Measurements from ENCODE around the gene BCL2L2. TPM values are rescaled to one million over a fixed set of nuclear protein-coding genes. Genes with fewer than 3 reads are reported as not detected.

BCL2L2 gene
- total RNA-seq, 5 donors from 2014 or later (not counting 1 experiment from before 2014, with no cell fraction given) = 1.9 to 4.6 (median 2.2) TPM

DNA sequence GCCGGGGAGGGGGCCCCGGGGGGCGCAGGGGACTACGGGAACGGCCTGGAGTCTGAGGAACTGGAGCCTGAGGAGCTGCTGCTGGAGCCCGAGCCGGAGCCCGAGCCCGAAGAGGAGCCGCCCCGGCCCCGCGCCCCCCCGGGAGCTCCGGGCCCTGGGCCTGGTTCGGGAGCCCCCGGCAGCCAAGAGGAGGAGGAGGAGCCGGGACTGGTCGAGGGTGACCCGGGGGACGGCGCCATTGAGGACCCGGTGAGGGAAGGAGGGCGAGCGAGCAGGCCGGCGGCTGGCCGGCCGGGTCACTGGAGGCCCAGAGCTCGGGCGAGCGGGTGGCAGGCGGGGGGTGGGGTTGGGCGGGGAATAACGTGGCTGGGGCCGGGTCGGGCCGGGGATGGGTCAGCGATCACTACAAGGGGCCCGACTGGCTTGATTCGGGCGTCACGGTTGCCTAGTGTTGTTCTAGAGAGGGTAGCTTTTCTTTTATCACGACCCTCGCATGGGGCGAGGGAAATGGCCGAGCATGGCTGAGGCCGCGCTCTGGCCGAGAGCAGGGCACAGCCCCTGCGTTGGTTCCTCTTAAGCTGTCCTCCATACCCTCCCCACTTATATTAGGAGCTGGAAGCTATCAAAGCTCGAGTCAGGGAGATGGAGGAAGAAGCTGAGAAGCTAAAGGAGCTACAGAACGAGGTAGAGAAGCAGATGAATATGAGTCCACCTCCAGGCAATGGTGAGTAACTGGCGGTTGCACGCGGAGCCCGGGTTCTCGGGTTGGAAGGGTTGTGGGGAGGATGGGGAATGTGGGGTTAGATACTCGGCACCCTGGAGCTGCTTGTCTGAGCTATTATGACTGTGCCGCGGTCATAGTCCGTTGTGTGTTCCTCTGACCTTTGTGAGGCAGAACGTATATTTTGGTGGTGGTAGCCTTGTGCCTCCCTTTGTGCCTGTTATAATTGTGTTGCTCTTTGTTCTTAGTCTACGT lies 15.2 kb downstream of the BCL2L2 start:
- peak overlapping the region; percentile 88 to 93 (median 90) for H3K4me3 Mint-ChIP-seq
- H3K36me3 Mint-ChIP-seq = peaks cover 23% of the 10 kb centered on the region
- ChIA-PET CTCF (interaction anchor here (0.5 to 6.6 kb wide), 33 partner anchors 9 to 1885 kb away, joined by 3 to 93 read pairs (median 4); partner anchors contain the start of genes ACIN1 (in 1 of the 2), BCL2L2 (in 1 of the 2), C14orf119 (in 1 of the 2) and HOMEZ (in 1 of the 2)), POLR2A (interaction anchor here (0.5 to 3.0 kb wide), 15 partner anchors 11 to 819 kb away, joined by 3 to 30 read pairs (median 5); partner anchors contain the start of genes C14orf119 (in 2 of the 2), ACIN1 (in 1 of the 2), DAD1 (in 1 of the 2) and HOMEZ (in 1 of the 2))
- 1% methylated on average over 24 of the region's 64 CpGs for WGBS (ENCODE audit: insufficient coverage)
- Histone ChIP-seq H3K36me3 (ENCODE audit: control insufficient read depth in 2 of 2, extremely low read depth in 1 of 2, insufficient read depth in 1 of 2, low read length in 1 of 2) (peaks cover 6 to 32% of the 10 kb centered on the region in 2 donors), H3K9me3 (no peaks in the 10 kb centered on the region), H3K27ac (ENCODE audit: low read length) (peak overlapping the region; percentile 78), H3K4me3 (ENCODE audit: control insufficient read depth in 1 of 2, extremely low read depth in 1 of 2, low read length in 1 of 2) (peak overlapping the region; percentile 80 to 92), H3K4me1 (ENCODE audit: control insufficient read depth in 1 of 2, extremely low read depth in 1 of 2, insufficient read depth in 2 of 2, low read length in 2 of 2) (peaks cover 10 to 26% of the 10 kb centered on the region in 2 experiments), H3K27me3 (replicated peaks in 1 of 2; ENCODE audit: control insufficient read depth in 2 of 2, extremely low read depth in 1 of 2, insufficient read depth in 2 of 2, low read length in 1 of 2) (peaks cover 0 to 6% of the 10 kb centered on the region in 2 experiments)
- H3K9me3 Mint-ChIP-seq = no peaks in the 10 kb centered on the region
- DNase-seq = peak in 26 of 35 experiments; percentile 11 to 55 (median 28)
- peaks cover 30 to 32% (median 30%) of the 10 kb centered on the region in 3 donors for H3K4me1 Mint-ChIP-seq
- H3K27ac Mint-ChIP-seq = peak overlapping the region; percentile 84 to 85
- peak in 3 of 4 experiments; percentile 1 to 3 (median 2) for ATAC-seq (replicated peaks in 1 of 4)
- H3K27me3 Mint-ChIP-seq = no peaks in the 10 kb centered on the region

DNA sequence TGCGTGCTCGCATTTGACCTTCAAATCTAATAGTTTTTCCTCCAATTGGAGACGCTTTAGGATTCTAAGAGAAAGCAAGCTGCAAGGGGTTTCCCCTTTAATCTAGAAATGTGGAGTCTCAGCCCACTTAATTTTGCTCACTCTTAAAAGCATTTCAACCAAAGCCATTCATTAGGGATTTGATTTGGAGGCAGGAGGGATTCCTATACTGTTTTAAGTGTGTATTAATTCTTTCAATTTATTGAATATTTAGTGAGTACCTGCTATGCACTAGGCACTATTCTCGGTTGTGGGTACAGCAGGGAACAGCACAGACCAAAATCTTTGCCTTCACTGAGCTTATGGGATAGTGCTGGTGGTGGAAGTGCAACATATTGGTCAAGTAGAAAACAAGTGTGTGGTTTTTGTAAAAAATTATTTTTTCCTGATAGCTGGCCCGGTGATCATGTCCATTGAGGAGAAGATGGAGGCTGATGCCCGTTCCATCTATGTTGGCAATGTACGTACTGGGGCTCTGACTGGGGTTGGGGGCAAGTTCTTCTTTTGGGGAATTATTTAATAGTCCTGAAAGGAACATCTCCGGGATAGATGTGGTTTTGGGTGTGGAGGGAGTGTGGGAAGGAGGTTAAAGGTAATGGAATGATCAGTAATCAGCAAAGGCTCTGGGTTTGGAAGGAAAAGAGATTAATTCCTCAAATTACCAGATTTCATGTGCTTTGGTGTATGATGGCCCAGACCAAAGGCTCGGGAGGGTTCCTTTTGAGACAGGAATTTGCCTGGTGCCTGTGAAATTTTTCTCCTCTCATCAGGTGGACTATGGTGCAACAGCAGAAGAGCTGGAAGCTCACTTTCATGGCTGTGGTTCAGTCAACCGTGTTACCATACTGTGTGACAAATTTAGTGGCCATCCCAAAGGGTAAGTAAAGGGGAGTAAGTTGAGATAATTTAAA lies 16.2 kb downstream of the BCL2L2 start:
- ChIA-PET POLR2A (interaction anchor here (0.5 to 3.0 kb wide), 7 partner anchors 12 to 228 kb away, joined by 3 to 30 read pairs (median 5); partner anchors contain the start of genes ACIN1 (in 1 of the 2), C14orf119 (in 1 of the 2), NGDN (in 1 of the 2) and PPP1R3E (in 1 of the 2)), CTCF (interaction anchor here (0.5 to 6.6 kb wide), 17 partner anchors 12 to 866 kb away, joined by 3 to 93 read pairs (median 4); partner anchors contain the start of genes HOMEZ (in 1 of the 2), NGDN (in 1 of the 2) and PPP1R3E (in 1 of the 2))
- H3K27me3 Mint-ChIP-seq = no peaks in the 10 kb centered on the region
- WGBS (ENCODE audit: insufficient coverage) = 85% methylated on average over 5 of the region's 10 CpGs
- Histone ChIP-seq H3K27ac (ENCODE audit: low read length) (peak overlapping the region; percentile 78), H3K4me3 (ENCODE audit: control insufficient read depth in 1 of 2, extremely low read depth in 1 of 2, low read length in 1 of 2) (peak overlapping the region; percentile 80 to 92), H3K36me3 (ENCODE audit: control insufficient read depth in 2 of 2, extremely low read depth in 1 of 2, insufficient read depth in 1 of 2, low read length in 1 of 2) (peaks cover 6 to 32% of the 10 kb centered on the region in 2 donors), H3K9me3 (no peaks in the 10 kb centered on the region), H3K4me1 (ENCODE audit: control insufficient read depth in 1 of 2, extremely low read depth in 1 of 2, insufficient read depth in 2 of 2, low read length in 2 of 2) (peaks cover 10 to 26% of the 10 kb centered on the region in 2 experiments), H3K27me3 (replicated peaks in 1 of 2; ENCODE audit: control insufficient read depth in 2 of 2, extremely low read depth in 1 of 2, insufficient read depth in 2 of 2, low read length in 1 of 2) (peaks cover 0 to 3% of the 10 kb centered on the region in 2 experiments)
- H3K4me1 Mint-ChIP-seq = peaks cover 30 to 33% (median 30%) of the 10 kb centered on the region in 3 donors
- peaks cover 23% of the 10 kb centered on the region for H3K36me3 Mint-ChIP-seq
- H3K27ac Mint-ChIP-seq = peak overlapping the region; percentile 84 to 85
- no peak for ATAC-seq (replicated peaks in 1 of 4)
- H3K9me3 Mint-ChIP-seq = no peaks in the 10 kb centered on the region
- DNase-seq = no peak
- H3K4me3 Mint-ChIP-seq = peak overlapping the region; percentile 88 to 93 (median 90)

DNA sequence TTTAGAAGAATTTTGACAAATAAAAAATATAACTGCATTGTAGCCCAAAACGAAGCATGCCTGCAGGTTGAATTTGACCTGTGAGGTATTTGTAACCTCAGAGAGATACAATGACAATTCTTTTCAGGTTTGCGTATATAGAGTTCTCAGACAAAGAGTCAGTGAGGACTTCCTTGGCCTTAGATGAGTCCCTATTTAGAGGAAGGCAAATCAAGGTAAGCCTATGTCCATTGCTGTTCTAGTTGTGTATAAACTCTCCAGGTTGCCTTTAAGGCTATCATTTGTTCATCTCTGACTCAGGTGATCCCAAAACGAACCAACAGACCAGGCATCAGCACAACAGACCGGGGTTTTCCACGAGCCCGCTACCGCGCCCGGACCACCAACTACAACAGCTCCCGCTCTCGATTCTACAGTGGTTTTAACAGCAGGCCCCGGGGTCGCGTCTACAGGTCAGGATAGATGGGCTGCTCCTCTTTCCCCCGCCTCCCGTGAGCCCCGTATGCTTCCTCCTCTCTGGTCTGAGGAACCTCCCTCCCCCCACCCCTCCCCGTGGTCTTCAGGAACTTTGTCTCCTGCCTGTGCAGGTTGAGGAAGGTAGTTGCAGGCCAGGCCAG lies 17.3 kb downstream of the BCL2L2 start:
- ATAC-seq (replicated peaks in 1 of 4) (no peak), DNase-seq (no peak)
- Histone ChIP-seq H3K27me3 (replicated peaks in 1 of 2; ENCODE audit: control insufficient read depth in 2 of 2, extremely low read depth in 1 of 2, insufficient read depth in 2 of 2, low read length in 1 of 2) (no peaks in the 10 kb centered on the region), H3K4me3 (ENCODE audit: control insufficient read depth in 1 of 2, extremely low read depth in 1 of 2, low read length in 1 of 2) (no peak overlapping the region), H3K36me3 (ENCODE audit: control insufficient read depth in 2 of 2, extremely low read depth in 1 of 2, insufficient read depth in 1 of 2, low read length in 1 of 2) (peaks cover 6 to 32% of the 10 kb centered on the region in 2 donors), H3K27ac (ENCODE audit: low read length) (no peak overlapping the region), H3K4me1 (ENCODE audit: control insufficient read depth in 1 of 2, extremely low read depth in 1 of 2, insufficient read depth in 2 of 2, low read length in 2 of 2) (peaks cover 10 to 26% of the 10 kb centered on the region in 2 experiments), H3K9me3 (no peaks in the 10 kb centered on the region)
- H3K27ac Mint-ChIP-seq = no peak overlapping the region
- peaks cover 30 to 34% (median 30%) of the 10 kb centered on the region in 3 donors for H3K4me1 Mint-ChIP-seq
- no peaks in the 10 kb centered on the region for H3K9me3 Mint-ChIP-seq
- 93% methylated on average over 11 of the region's 18 CpGs for WGBS (ENCODE audit: insufficient coverage)
- H3K4me3 Mint-ChIP-seq = no peak overlapping the region
- H3K27me3 Mint-ChIP-seq = no peaks in the 10 kb centered on the region
- ChIA-PET POLR2A (no interaction called here), CTCF (interaction anchor here in 1 of 2 donors (0.7 to 6.6 kb wide), 2 partner anchors 22 to 156 kb away, joined by 3 to 93 read pairs; partner anchors contain the start of gene PPP1R3E)
- H3K36me3 Mint-ChIP-seq = peaks cover 23% of the 10 kb centered on the region

DNA sequence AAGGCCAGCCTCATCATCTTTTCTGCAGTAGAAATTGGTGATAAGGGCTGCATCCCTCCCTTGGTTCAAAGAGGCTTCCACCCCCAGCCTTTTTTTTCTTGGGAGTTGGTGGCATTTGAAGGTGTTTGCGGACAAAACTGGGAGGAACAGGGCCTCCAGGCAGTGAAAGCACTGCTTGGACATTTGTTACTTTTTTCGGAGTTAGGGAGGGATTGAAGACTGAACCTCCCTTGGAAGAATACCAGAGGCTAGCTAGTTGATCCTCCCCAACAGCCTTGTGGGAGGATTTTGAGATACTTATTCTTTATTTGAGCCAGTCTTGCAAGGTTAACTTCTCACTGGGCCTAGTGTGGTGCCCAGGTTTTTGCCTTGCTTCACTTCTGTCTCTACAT lies 17.8 kb downstream of the BCL2L2 start:
- Mint-ChIP-seq H3K9me3 (no peaks in the 10 kb centered on the region), H3K27ac (no peak overlapping the region), H3K36me3 (peaks cover 23% of the 10 kb centered on the region), H3K4me1 (peaks cover 29 to 34% (median 30%) of the 10 kb centered on the region in 3 donors), H3K4me3 (no peak overlapping the region), H3K27me3 (no peaks in the 10 kb centered on the region)
- no CpG with 5 or more reads among the region's 2 CpGs for WGBS (ENCODE audit: insufficient coverage)
- ATAC-seq (replicated peaks in 1 of 4) = no peak
- peaks cover 10 to 26% of the 10 kb centered on the region in 2 experiments for H3K4me1 ChIP-seq (ENCODE audit: control insufficient read depth in 1 of 2, extremely low read depth in 1 of 2, insufficient read depth in 2 of 2, low read length in 2 of 2)
- peaks cover 6 to 32% of the 10 kb centered on the region in 2 donors for H3K36me3 ChIP-seq (ENCODE audit: control insufficient read depth in 2 of 2, extremely low read depth in 1 of 2, insufficient read depth in 1 of 2, low read length in 1 of 2)
- CTCF ChIA-PET = interaction anchor here in 1 of 2 donors (0.6 kb wide), 1 partner anchor 1415 kb away, joined by 3 read pairs; no protein-coding TSS in a partner anchor
- no peaks in the 10 kb centered on the region for H3K27me3 ChIP-seq (replicated peaks in 1 of 2; ENCODE audit: control insufficient read depth in 2 of 2, extremely low read depth in 1 of 2, insufficient read depth in 2 of 2, low read length in 1 of 2)
- H3K9me3 ChIP-seq = no peaks in the 10 kb centered on the region
- DNase-seq = no peak
- no peak overlapping the region for H3K4me3 ChIP-seq (ENCODE audit: control insufficient read depth in 1 of 2, extremely low read depth in 1 of 2, low read length in 1 of 2)
- no peak overlapping the region for H3K27ac ChIP-seq (ENCODE audit: low read length)
- POLR2A ChIA-PET = no interaction called here

DNA sequence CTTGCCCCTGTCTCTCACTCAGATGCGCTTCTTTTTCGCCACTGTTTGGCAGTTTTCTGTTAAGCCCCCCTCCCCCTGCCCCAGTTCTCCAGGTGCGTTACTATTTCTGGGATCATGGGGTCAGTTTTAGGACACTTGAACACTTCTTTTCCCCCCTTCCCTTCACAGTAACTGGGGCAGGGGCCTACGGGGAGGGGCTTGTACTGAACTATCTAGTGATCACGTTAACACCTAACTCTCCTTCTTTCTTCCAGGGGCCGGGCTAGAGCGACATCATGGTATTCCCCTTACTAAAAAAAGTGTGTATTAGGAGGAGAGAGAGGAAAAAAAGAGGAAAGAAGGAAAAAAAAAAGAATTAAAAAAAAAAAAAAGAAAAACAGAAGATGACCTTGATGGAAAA lies 18.4 kb downstream of the BCL2L2 start:
- Mint-ChIP-seq H3K36me3 (peaks cover 23% of the 10 kb centered on the region), H3K4me1 (peaks cover 24 to 29% (median 28%) of the 10 kb centered on the region in 3 donors)
- H3K27ac ChIP-seq (ENCODE audit: low read length) = no peak overlapping the region

More for the DNA sequence above, 18.4 kb downstream of the BCL2L2 start:
- ChIA-PET CTCF (interaction anchor here in 1 of 2 donors (0.6 kb wide), 1 partner anchor 1416 kb away, joined by 3 read pairs; no protein-coding TSS in a partner anchor), POLR2A (interaction anchor here in 1 of 2 donors (0.6 kb wide), 1 partner anchor 24 kb away, joined by 3 read pairs; no protein-coding TSS in a partner anchor)
- no peaks in the 10 kb centered on the region for H3K27me3 ChIP-seq (replicated peaks in 1 of 2; ENCODE audit: control insufficient read depth in 2 of 2, extremely low read depth in 1 of 2, insufficient read depth in 2 of 2, low read length in 1 of 2)
- Mint-ChIP-seq H3K4me3 (no peak overlapping the region), H3K27me3 (no peaks in the 10 kb centered on the region), H3K27ac (no peak overlapping the region), H3K9me3 (no peaks in the 10 kb centered on the region)
- WGBS (ENCODE audit: insufficient coverage) = no CpG with 5 or more reads among the region's 7 CpGs
- peaks cover 6 to 32% of the 10 kb centered on the region in 2 donors for H3K36me3 ChIP-seq (ENCODE audit: control insufficient read depth in 2 of 2, extremely low read depth in 1 of 2, insufficient read depth in 1 of 2, low read length in 1 of 2)
- DNase-seq (no peak), ATAC-seq (replicated peaks in 1 of 4) (no peak)
- H3K4me1 ChIP-seq (ENCODE audit: control insufficient read depth in 1 of 2, extremely low read depth in 1 of 2, insufficient read depth in 2 of 2, low read length in 2 of 2) = peaks cover 10 to 24% of the 10 kb centered on the region in 2 experiments
- no peaks in the 10 kb centered on the region for H3K9me3 ChIP-seq
- H3K4me3 ChIP-seq (ENCODE audit: control insufficient read depth in 1 of 2, extremely low read depth in 1 of 2, low read length in 1 of 2) = no peak overlapping the region

All from T-cell (primary cell).